ENCODE data around the gene CCDC138.

DNA sequence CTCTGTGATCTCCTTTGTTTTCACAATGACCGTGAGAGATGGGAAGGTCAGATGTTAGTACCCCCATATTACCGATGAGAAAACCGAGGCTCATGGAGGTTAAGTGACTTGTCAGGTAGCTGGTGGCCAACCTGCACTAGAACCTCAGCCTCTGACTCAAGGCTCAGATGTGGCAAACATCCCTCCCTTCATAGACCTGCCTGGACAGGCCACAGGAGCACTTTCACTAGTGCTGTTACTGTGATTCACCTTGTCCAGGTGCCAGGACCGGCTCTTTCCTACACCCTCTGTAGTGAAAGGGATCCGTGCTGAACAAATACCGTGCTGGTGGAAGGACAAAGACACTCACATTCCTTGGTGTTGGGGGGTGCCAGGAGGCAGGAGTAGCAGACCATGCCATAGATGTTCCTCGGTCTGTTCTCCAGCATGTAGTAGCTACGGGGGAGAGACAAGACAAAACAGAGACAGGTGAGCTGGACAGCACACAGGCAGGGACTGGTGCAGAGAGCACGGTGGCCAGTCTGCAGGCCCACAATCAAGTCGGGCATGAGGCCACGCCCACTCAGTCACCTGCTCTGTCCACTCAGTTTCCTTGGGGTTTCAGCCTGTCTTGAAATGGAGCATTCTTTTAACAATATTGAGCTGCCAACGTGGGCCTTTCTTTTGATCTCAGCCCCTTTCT is 136.6 kb downstream of the CCDC138 start:
- TF ChIP-seq POLR2AphosphoS5 (IDR thresholded peaks at IDR 0.05; ENCODE audit: low read depth, low read length): no peak
- TF ChIP-seq TCF12 (IDR thresholded peaks at IDR 0.05): no peak
- TF ChIP-seq TCF12 (CRISPR knock-in tag; IDR thresholded peaks at IDR 0.05): no peak
- no peak for TF ChIP-seq JUN (CRISPR knock-in tag; IDR thresholded peaks at IDR 0.05)
- TF ChIP-seq SIN3A (IDR thresholded peaks at IDR 0.05; ENCODE audit: borderline replicate concordance, low read depth, low read length): no peak
- no peak for TF ChIP-seq ZBTB7A (CRISPR knock-in tag; IDR thresholded peaks at IDR 0.05)
- TF ChIP-seq DPF2 (CRISPR knock-in tag; IDR thresholded peaks at IDR 0.05; ENCODE audit: borderline replicate concordance, low read depth): no peak
- no peak for TF ChIP-seq GABPB1 (CRISPR knock-in tag; IDR thresholded peaks at IDR 0.05)
- no peak for TF ChIP-seq CHD4 (IDR thresholded peaks at IDR 0.05; ENCODE audit: borderline replicate concordance, low read length)
- TF ChIP-seq, protein P1, sequence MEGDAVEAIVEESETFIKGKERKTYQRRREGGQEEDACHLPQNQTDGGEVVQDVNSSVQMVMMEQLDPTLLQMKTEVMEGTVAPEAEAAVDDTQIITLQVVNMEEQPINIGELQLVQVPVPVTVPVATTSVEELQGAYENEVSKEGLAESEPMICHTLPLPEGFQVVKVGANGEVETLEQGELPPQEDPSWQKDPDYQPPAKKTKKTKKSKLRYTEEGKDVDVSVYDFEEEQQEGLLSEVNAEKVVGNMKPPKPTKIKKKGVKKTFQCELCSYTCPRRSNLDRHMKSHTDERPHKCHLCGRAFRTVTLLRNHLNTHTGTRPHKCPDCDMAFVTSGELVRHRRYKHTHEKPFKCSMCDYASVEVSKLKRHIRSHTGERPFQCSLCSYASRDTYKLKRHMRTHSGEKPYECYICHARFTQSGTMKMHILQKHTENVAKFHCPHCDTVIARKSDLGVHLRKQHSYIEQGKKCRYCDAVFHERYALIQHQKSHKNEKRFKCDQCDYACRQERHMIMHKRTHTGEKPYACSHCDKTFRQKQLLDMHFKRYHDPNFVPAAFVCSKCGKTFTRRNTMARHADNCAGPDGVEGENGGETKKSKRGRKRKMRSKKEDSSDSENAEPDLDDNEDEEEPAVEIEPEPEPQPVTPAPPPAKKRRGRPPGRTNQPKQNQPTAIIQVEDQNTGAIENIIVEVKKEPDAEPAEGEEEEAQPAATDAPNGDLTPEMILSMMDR (CRISPR knock-in tag; IDR thresholded peaks at IDR 0.05): no peak
- TF ChIP-seq ZNF431 (CRISPR knock-in tag; IDR thresholded peaks at IDR 0.05; ENCODE audit: borderline replicate concordance, low read depth): no peak
- TF ChIP-seq, protein P2, sequence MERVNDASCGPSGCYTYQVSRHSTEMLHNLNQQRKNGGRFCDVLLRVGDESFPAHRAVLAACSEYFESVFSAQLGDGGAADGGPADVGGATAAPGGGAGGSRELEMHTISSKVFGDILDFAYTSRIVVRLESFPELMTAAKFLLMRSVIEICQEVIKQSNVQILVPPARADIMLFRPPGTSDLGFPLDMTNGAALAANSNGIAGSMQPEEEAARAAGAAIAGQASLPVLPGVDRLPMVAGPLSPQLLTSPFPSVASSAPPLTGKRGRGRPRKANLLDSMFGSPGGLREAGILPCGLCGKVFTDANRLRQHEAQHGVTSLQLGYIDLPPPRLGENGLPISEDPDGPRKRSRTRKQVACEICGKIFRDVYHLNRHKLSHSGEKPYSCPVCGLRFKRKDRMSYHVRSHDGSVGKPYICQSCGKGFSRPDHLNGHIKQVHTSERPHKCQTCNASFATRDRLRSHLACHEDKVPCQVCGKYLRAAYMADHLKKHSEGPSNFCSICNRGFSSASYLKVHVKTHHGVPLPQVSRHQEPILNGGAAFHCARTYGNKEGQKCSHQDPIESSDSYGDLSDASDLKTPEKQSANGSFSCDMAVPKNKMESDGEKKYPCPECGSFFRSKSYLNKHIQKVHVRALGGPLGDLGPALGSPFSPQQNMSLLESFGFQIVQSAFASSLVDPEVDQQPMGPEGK (CRISPR knock-in tag; IDR thresholded peaks at IDR 0.05): no peak

Measured in HepG2 (cell line).